T-helper 1 cell treated with Interleukin-12 subunit alpha and Interleukin-12 subunit beta and Interleukin-4 antibody, amounts not matched to agents 30 μg/mL and 1 μg/mL, for 36 hours (primary cell): ENCODE results near the gene RHOF.
A peak's percentile ranks its signal among the peaks of the same experiment; 100 is the strongest.

Experiments used
- H3K27ac Mint-ChIP-seq: one replicate; pipeline ENCODE4 v1.8.0; 2021; ENCODE audit warnings: mild to moderate bottlenecking, mixed read lengths
- H3K27me3 Mint-ChIP-seq: one replicate; pipeline ENCODE4 v1.8.0; 2021; ENCODE audit warnings: low read depth, mixed read lengths
- H3K36me3 Mint-ChIP-seq: one replicate; pipeline ENCODE4 v1.8.0; 2021; ENCODE audit warnings: low read depth, mixed read lengths
- H3K4me1 Mint-ChIP-seq: one replicate; pipeline ENCODE4 v1.8.0; 2021; ENCODE audit warnings: low read depth, mixed read lengths
- H3K4me3 Mint-ChIP-seq: one replicate; pipeline ENCODE4 v1.8.0; 2021; ENCODE audit warnings: mild to moderate bottlenecking, moderate library complexity, mixed read lengths
- H3K9me3 Mint-ChIP-seq: one replicate; pipeline ENCODE4 v1.8.0; 2021; ENCODE audit warnings: mixed read lengths

Gene RHOF

GRCh38 chr12:121784460-121784859 lies 9.0 kb downstream of the RHOF start:
- no peaks in the 10 kb centered on the region for H3K27me3 Mint-ChIP-seq
- peaks cover 27% of the 10 kb centered on the region for H3K36me3 Mint-ChIP-seq

GRCh38 chr12:121783766-121784165 lies 9.7 kb downstream of the RHOF start:
- Mint-ChIP-seq H3K4me3 (peak overlapping the region; percentile 48), H3K9me3 (no peaks in the 10 kb centered on the region), H3K4me1 (peaks cover 53% of the 10 kb centered on the region), H3K27ac (peak overlapping the region; percentile 75), H3K27me3 (no peaks in the 10 kb centered on the region), H3K36me3 (peaks cover 30% of the 10 kb centered on the region)

More at GRCh38 chr12:121784460-121784859, 9.0 kb downstream of the RHOF start:
- Mint-ChIP-seq H3K4me3 (peak overlapping the region; percentile 61), H3K4me1 (peaks cover 56% of the 10 kb centered on the region), H3K9me3 (no peaks in the 10 kb centered on the region), H3K27ac (peak overlapping the region; percentile 79)

- Mint-ChIP-seq H3K27me3 (no peaks in the 10 kb centered on the region), H3K27ac (peak overlapping the region; percentile 91), H3K4me1 (peaks cover 41% of the 10 kb centered on the region), H3K9me3 (no peaks in the 10 kb centered on the region), H3K36me3 (peaks cover 34% of the 10 kb centered on the region), H3K4me3 (peak overlapping the region; percentile 66)
Observed at GRCh38 chr12:121781998-121782979, 11.2 kb downstream of the RHOF start.

- H3K27me3 Mint-ChIP-seq, result no peaks in the 10 kb centered on the region
- H3K9me3 Mint-ChIP-seq, result no peaks in the 10 kb centered on the region
- peaks cover 28% of the 10 kb centered on the region for H3K36me3 Mint-ChIP-seq
- H3K4me1 Mint-ChIP-seq, result peaks cover 33% of the 10 kb centered on the region
- H3K4me3 Mint-ChIP-seq, result peak overlapping the region; percentile 66
- peak overlapping the region; percentile 91 for H3K27ac Mint-ChIP-seq
Observed at GRCh38 chr12:121781484-121781997, 11.9 kb downstream of the RHOF start.

GRCh38 chr12:121780429-121780828 lies 13.1 kb downstream of the RHOF start:
- no peaks in the 10 kb centered on the region for H3K27me3 Mint-ChIP-seq
- H3K36me3 Mint-ChIP-seq, result peaks cover 26% of the 10 kb centered on the region
- peaks cover 32% of the 10 kb centered on the region for H3K4me1 Mint-ChIP-seq
- no peak overlapping the region for H3K27ac Mint-ChIP-seq
- H3K9me3 Mint-ChIP-seq, result no peaks in the 10 kb centered on the region
- H3K4me3 Mint-ChIP-seq, result no peak overlapping the region

GRCh38 chr12:121779422-121779895 lies 14.0 kb downstream of the RHOF start:
- peaks cover 25% of the 10 kb centered on the region for H3K4me1 Mint-ChIP-seq
- H3K27me3 Mint-ChIP-seq, result no peaks in the 10 kb centered on the region
- no peak overlapping the region for H3K4me3 Mint-ChIP-seq

GRCh38 chr12:121778567-121779421 lies 14.7 kb downstream of the RHOF start:
- H3K36me3 Mint-ChIP-seq, result peaks cover 19% of the 10 kb centered on the region
- H3K27ac Mint-ChIP-seq, result peak overlapping the region; percentile 59
- no peaks in the 10 kb centered on the region for H3K27me3 Mint-ChIP-seq
- no peaks in the 10 kb centered on the region for H3K9me3 Mint-ChIP-seq
- peaks cover 20% of the 10 kb centered on the region for H3K4me1 Mint-ChIP-seq
- H3K4me3 Mint-ChIP-seq, result no peak overlapping the region

More at GRCh38 chr12:121779422-121779895, 14.0 kb downstream of the RHOF start:
- H3K27ac Mint-ChIP-seq, result no peak overlapping the region
- H3K36me3 Mint-ChIP-seq, result peaks cover 21% of the 10 kb centered on the region
- H3K9me3 Mint-ChIP-seq, result no peaks in the 10 kb centered on the region

GRCh38 chr12:121776190-121777098 lies 17.0 kb downstream of the RHOF start:
- Mint-ChIP-seq H3K4me1 (peaks cover 10% of the 10 kb centered on the region), H3K27ac (peak overlapping the region; percentile 55), H3K27me3 (no peaks in the 10 kb centered on the region), H3K4me3 (no peak overlapping the region), H3K9me3 (no peaks in the 10 kb centered on the region), H3K36me3 (peaks cover 12% of the 10 kb centered on the region)

- Mint-ChIP-seq H3K27ac (no peak overlapping the region), H3K4me1 (peaks cover 6% of the 10 kb centered on the region), H3K9me3 (no peaks in the 10 kb centered on the region), H3K27me3 (no peaks in the 10 kb centered on the region), H3K4me3 (no peak overlapping the region), H3K36me3 (peaks cover 11% of the 10 kb centered on the region)
Observed at GRCh38 chr12:121775501-121775900, 18.0 kb downstream of the RHOF start.

- Mint-ChIP-seq H3K27ac (no peak overlapping the region), H3K36me3 (peaks cover 8% of the 10 kb centered on the region), H3K27me3 (no peaks in the 10 kb centered on the region), H3K9me3 (no peaks in the 10 kb centered on the region), H3K4me3 (no peak overlapping the region), H3K4me1 (peaks cover 6% of the 10 kb centered on the region)
Observed at GRCh38 chr12:121774968-121775474, 18.5 kb downstream of the RHOF start.

- Mint-ChIP-seq H3K4me3 (no peak overlapping the region), H3K27ac (no peak overlapping the region), H3K36me3 (no peaks in the 10 kb centered on the region), H3K4me1 (peaks cover 6% of the 10 kb centered on the region), H3K27me3 (no peaks in the 10 kb centered on the region), H3K9me3 (no peaks in the 10 kb centered on the region)
Observed at GRCh38 chr12:121773011-121773777, 20.3 kb downstream of the RHOF start.

GRCh38 chr12:121770813-121771625 lies 22.5 kb downstream of the RHOF start:
- Mint-ChIP-seq H3K36me3 (no peaks in the 10 kb centered on the region), H3K27ac (no peak overlapping the region), H3K4me1 (peaks cover 6% of the 10 kb centered on the region), H3K27me3 (no peaks in the 10 kb centered on the region), H3K4me3 (no peak overlapping the region), H3K9me3 (no peaks in the 10 kb centered on the region)
